GM19043 (cell line): Measurements from ENCODE around the gene IMP4.

Experiments used
- ATAC-seq: cut with Tn5 transposase; IDR thresholded peaks from one replicate; pipeline ENCODE4 v1.9.1; 2021; ENCODE audit warnings: low read depth; ENCODE audit not compliant: unreplicated experiment

Gene IMP4

DNA sequence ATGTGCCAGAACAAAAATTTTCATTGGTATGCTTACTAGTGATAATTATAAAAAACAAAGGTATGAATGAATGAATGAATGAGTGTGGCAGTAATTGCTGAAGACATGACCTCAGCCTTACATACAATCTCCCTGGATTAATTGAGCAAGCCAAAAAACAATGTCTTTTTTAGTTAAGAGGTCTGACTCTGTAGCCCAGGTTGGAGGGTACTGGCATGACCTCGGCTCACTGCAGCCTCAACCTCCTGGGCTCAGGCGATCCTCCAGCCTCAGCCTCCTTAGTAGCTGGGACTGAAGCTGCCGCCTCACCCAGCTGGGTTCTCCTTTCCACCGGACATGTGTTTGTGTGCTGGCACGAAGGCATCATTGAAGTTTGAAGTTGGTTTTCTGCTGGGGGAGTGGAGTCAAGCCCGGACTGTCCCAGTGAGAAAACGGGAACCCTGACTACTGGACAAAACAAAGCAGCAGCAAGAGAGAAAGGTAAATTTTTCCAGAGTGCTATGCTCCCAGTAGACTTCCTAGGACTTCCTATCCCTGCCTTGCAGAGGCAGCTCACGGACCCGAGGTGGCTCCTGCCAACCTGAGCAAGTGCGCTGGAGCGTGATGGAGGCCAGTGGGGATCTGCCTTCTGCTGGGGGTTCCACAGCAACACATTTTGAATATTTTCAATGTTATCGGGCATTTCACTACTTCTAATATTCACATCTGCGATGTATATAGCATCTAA, 6.4 kb upstream of the IMP4 start:
- no peak for ATAC-seq

DNA sequence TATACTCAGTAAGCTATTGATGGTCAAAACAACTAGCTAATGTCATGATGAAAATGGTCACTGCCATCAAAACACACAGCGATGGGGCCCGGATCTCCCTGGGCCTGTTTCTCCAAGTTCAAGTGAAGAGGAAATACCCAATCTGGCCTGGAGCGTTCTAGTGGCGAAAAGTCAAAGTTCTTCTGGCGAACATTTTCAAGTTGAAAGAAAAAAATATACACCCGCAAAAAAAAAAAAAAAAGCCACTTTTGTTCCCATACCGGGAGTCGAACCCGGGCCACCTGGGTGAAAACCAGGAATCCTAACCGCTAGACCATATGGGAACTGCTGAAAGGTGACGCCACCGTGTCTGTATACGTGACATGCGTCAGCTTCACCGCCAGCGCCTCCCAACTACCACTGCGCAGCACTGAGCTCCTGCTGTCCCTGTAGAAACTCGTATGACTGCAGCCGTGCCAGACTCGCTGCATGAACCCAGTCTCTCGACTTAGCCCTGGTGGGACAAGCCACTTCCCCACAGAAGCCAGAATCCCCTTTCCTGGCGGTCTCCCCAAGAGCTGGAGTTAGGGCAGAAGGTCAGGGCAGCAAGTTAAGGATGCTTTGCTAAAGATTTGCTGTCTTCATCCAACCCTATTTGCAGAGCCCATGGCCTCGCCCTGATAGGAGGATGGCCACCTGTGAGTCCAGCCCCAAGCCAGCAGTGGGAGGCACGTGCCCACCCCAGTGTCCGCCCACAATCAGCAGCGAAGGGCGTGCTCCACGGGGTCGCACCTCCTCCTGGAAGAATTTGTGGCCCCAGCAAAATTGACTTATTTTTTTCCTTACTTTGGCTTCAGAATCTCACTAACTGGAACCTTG, 5.6 kb upstream of the IMP4 start:
- no peak for ATAC-seq

DNA sequence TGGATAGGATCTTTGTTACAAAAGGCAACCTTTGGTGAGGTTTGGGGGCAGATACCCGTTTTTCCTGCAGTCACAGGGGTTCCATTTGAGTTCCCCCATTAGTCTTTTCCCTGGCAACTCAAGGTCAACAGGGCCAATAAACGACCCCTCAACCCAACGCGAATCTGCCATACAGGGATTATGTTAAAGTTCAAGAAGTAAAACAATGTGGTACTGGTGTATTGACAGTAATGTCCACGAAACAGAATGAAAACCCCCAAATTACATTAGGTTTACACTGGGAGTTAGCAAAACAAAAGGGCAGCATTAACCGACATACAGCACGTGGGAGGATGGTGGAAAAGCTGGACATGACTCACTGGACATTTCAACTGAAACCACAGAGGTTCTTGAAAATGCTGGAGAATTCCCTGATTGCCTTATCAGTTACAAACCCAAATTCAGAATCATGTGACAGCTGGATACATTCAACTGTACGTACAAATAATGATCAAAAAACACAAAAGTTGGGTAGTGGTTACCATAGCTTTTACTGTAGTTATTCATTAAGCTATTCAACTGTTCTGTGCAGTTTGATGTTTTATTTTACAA, 4.9 kb upstream of the IMP4 start:
- no peak for ATAC-seq

DNA sequence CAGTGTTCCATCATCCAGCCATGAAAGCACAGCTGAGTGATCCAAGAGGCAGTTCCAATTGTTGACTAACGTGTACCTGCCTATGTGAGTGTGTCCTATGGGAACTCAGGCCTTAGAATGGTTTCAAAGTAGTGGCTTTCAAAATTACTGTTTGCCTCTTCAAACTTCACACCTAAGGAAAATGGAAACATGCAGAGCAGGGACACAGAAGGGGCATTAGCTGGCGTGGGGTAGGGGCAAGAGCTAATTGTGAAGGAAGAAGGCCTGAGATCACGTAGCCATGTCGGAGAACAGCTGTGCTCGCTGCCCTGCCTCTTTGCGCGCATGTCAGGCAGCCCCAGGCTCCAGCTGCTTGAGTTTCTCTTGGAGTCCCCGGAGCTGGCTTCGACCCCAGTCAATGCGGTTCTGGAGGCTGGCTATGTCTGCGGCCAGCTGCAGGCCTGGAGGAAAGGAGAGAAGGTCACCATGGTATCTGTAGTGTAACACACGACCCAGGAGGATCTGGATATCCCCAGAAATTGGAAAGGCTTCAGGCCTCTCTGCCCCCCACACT, 3.8 kb upstream of the IMP4 start:
- ATAC-seq: no peak

DNA sequence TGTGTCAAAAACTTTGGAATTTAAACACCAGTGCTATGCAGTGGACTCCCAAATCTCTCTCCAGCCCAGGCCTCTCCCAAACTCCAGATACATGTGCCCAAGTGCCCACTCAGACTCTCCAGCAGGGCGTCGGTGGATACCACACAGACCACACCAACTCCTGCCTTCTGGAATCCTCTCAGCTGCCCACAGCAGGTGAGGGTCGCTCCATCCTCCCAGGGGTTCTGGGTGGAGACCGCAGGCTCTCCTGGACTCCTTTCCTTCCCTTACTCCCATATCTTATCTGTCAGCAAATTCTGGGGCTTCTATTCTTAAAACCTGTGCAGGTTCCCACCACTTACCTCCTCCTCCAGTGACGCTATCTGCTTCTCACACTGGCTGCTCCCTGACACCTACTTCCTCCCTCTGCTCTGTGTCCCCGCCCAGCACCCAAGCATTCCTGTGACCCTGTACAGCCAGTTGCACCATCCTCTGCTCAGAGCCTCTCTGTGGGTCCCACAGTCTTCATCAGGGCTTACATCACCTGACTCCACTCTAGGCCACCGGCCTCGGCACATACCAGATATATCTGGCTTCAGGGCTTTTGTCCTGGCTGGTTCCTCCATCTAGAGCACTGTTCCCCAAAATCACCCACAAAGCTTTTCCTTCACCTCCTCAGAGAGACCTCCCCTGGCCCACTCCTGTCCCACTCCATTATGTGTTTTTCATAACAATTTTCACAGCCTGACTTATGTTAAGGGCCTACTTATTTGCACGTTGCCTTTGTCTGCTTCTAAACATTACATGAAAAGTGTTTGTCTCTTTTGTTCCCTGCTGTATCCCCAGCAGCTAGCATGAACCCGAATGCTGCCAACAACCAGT, 2.6 kb upstream of the IMP4 start:
- no peak for ATAC-seq

DNA sequence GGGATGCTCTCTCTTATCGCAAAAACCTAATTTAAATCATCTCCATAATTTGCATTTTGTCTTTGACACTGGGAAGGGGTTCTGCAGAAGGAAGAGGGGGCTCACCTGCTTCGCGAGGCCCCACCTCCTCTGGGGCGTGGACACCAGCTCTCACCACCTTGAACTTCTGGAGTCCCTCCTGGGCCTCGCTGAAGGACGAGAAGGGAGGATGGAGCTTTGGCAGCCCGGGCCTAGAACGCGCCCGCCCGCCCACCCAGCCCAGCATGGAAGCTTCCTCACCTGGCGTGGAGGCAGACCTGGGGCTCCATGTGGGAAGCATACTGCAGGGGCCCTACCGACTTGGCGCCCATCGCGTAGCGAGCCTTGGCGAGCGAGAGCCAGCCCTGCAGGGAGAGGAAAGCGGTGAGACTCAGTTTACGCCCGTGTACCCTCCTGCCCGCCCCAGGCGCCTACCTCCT, 1.1 kb upstream of the IMP4 start:
- peak; percentile 0 for ATAC-seq

DNA sequence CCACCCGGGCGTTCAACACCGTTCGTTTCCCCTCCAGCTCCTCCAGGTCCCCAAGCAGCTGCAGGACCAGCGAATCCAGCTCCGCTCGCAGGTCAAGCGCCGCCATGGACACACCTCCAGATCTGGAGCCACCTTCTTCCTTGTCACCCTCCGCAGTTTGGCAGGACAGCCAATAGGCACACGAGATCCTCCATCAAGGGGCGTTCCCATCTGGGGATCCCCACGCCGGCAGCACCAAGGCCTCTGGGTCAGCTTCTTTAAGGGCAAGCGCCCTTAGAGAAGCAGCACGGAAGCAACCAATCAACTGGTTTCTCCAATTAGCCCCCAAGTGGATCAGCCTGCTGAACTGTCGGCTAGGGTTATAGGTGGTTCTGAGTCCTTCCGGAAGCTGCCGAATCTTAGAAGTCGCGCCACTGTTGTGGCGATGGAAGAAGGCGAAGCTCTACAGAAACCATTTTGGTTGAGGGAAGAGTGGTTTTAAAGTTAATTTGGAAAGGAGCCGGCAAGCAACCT, 621 bp upstream of the IMP4 start:
- ATAC-seq: peak; percentile 76

DNA sequence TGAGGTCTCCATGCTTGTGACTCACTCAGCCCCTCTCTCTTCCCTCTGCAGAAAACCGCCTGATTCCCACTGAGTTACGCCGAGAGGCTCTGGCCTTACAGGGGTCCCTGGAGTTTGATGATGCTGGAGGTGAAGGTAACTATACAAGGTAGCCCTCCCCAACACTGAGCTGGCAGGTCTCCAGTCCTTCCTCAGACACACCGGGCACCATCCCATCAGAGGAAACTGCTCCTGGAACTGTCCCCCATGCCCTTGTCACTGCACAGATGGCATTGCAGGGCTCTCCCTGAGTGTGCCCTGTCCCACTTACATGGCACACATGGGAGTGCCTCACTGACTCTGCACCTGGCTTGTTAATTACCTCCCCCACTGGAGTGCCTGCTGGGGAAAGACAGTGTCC, 1.9 kb downstream of the IMP4 start:
- no peak for ATAC-seq

DNA sequence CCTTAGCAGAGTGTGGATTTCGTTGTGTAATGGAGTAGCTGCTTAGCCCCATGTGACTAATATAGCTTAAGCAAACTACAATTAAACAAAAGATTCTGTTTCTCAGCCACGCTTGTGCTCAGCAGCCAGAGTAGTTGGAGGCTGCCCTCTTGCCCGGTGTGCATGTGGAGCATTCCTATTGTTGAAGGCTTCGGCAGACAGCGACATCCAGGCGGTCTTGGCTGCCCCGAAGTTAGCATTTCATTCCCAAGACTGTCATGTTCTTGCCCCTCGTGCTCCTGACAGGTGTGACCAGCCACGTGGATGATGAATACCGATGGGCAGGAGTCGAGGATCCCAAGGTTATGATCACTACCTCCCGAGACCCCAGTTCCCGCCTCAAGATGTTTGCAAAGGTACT, 2.4 kb downstream of the IMP4 start:
- no peak for ATAC-seq

DNA sequence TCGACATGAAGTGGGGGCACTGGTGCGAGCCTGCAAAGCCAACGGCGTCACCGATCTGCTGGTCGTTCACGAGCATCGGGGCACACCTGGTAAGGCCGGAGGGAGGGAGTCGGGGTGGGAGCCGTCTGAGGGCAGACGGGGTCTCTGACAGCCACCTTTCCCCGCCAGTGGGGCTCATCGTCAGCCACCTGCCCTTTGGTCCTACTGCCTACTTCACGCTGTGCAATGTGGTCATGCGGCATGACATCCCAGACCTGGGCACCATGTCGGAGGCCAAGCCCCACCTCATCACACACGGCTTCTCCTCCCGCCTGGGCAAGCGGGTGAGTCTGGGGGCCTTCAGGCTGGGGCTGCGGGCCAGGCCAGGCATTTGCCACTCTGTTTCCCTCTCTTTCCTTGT, 2.9 kb downstream of the IMP4 start:
- ATAC-seq: no peak

DNA sequence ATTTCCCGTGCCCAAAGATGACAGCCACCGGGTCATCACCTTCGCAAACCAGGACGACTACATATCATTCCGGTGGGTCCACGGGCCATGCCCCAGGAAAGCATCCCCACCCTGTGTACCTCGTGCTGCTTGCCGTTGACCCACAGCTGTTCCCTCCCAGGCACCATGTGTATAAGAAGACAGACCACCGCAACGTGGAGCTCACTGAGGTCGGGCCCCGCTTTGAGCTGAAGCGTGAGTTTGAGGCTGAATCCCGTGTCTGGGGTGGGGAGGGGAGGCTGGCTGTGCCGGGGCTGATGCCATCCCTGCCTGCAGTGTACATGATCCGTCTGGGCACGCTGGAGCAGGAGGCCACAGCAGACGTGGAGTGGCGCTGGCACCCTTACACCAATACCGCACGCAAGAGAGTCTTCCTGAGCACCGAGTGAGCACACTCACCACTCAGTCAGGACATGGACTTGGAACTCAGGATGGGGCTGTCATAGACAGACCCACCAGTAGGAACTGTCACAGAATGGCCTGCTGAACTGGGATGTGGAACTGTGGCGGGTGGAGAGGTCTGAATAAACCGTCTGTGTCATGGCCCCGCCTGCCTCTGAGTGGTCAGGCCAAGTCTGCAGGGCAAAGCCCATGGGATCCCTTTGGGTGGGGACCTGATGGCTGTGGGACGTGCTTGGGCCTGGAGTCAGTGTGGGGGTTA, 3.5 kb downstream of the IMP4 start:
- no peak for ATAC-seq

DNA sequence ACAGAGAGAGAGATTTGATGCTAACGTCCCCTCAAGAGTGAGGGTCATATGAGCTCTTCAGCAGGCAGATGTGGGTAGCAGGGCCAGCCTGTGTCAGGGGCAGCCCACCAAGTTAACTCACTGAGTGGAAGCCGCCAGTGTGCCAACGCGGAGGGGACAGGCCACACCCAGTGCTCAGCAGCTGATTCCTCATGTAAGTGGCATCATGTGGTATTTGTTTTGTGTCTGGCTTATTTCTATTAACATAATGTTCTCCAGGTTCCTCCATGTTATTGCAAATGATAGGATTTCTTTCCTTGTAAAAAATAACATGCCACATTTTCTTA, 4.0 kb downstream of the IMP4 start:
- no peak for ATAC-seq

DNA sequence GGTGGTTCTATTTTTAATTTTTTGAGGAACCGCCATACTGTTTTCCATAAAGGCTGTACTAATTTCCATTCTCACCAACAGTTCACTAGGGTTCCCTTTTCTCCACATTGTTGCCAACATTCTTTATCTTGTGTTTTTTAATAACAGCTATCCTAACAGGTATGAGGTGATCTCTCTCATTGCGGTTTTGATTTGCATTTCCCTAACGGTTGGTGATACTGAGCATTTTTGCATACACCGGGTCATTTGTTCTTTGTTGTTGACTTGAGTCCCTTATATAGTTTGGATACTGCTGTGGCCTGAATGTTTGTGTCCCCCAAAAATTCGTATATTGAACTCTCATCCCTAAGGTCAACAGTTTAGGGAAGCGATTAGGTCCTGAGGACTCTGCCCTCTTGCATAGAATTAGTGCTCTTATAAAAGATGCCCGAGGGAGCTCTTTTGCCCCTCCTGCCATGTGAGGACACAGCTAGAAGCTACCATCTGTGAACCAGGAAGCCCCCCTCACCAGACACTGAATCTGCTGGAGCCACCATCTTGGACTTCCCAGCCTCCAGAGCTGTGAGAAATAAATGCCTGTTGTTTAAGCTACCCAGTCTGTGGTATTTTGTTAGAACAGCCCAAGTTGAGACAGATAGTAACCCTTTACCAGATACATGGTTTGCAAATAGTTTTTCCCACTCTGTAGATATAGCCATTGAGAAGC, 4.7 kb downstream of the IMP4 start:
- no peak for ATAC-seq

DNA sequence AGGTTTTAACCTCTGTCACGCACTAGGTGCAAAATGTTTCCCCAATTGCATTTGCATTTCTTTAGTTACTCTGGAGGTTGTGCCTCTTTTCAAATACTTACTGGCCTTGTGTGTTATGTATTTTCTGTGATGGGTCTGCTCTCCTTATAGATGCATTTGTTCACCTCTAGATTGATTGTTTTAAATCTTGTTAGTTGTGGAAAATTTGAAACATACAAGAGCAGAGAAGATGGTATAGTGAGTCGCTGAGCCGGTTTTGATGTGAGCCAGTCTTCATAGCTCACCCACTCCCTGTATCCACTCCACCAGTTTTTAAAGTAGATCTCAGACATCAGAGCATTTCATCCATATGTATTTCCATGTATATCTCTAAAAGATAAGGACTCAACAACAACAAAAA, 6.5 kb downstream of the IMP4 start:
- no peak for ATAC-seq

DNA sequence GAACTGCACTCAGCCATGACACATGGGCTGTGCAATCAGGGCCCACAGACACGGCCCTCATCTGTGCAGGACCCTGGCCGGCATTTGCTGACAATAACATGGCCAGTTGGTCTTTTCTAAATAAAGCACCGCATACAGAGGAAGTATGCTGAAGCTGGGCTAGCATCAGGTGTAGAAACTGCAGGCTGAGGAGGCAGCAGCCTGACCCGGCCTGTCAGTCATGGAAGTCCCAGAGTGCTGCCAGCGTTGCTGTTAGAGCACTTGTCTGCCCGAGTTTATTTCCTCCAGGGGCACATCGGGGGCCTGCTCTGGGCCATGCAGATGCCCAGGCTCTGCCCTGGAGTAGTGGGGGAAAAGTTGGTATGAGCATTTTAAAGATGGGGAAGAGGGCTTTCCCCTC, 9.0 kb downstream of the IMP4 start:
- no peak for ATAC-seq

DNA sequence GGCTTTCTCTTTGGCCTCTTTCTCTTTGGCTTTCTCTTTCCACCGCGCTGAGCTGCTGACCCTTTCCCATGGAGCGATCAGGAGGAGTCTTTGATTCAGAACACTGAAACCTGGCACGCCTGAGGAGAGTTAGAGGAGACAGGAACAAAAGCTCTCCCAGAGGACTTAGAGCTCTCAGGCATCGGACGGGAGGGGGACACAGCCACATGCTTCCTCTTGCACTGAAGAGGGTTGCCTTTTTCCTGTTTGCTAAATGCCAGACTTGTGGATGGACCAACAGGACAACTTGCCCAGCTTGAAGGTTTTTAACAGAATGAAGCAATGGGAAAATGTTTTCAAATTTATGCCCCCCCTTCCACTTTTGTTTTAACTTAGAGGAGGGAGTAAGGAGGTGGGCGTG, 9.5 kb downstream of the IMP4 start:
- ATAC-seq: no peak

DNA sequence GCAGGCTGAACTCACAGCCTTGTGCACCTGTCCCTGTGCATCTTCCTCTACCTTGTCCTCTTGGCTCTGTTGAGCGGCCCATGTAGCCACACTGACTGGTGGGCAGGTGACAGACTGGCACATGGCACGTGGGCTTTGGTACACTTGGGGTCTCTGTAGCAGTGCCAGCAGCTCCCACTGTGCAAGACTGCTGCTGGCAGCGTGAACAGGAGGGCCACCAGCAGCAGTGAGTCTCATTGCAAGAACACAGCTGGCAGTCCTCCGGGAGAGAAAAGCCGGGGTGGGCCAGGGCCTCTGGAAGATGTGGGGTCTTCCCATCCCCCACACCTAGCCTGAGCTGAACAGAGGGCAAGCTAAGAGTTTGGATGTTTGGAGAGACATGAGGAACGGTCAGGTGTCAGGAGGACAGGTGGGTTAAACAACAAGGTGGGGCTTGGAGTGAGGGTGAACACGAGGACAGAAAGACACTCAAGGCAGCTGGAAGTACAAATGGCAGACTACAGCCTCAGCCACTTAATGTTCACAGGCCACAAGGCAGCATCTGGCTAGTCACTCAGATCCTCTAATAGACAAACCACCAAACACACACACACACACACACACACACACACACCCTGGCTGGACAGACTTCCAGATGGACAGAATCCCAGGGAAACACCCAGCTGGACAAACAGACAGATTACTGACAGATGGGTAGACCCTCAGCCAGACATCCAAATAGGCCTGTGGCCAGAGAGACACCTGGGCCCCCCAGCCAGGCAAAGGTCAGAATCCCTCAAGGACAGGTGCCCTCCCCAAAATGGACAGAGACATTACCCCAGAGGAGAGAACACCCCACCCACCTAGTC, 10.8 kb downstream of the IMP4 start:
- ATAC-seq: no peak

DNA sequence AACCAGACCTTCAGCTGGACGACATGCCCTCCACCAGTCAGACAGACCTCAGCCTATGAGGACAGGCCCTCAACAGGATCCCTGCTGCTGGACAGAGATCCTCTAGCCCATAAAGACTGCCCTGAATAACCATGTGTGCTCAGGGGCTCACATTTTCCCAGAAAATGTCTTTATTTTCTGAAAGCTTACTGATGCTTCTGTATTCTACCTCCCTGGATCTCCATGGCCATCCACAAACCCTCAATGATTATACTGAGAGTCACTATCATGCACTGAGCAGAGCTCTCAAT, 11.4 kb downstream of the IMP4 start:
- no peak for ATAC-seq
